OCI-LY7 (cell line): ENCODE results near the gene TM7SF2. TPM values are rescaled to one million over a fixed set of nuclear protein-coding genes. Genes with fewer than 3 reads are reported as not detected.

Experiments
- BruUV-seq: library from RNA; stranded (reverse); fragments of 400-500 nt; replicated peaks from 2 replicates; lab custom pipeline; 2021; lab: Mats Ljungman, UMichigan
- CTCF ChIA-PET: fragments of 300-600 bp; sonication (Branson Sonifier 250); formaldehyde crosslinking; loops from one replicate; lab custom pipeline; 2022; ENCODE audit warnings: antibody characterized with exemption; ENCODE audit not compliant: unreplicated experiment; lab: Charles Lee
- POLR2A ChIA-PET: fragments of 300-600 bp; sonication (Branson Sonifier 250); formaldehyde crosslinking; loops from one replicate; lab custom pipeline; 2022; ENCODE audit warnings: antibody characterized with exemption; lab: Charles Lee
- DNase-seq: peaks from one replicate; pipeline ENCODE4 v3.0.0-alpha.2; 2015; ENCODE audit warnings: low spot score
- H2AFZ ChIP-seq: fragments of 200-600 bp; sonication (generic), shearing (Covaris generic); 2 replicates; pipeline ENCODE4 v1.6.1; 2014; ENCODE audit warnings: mild to moderate bottlenecking, antibody characterized with exemption, low read length, moderate library complexity
- H3K27ac ChIP-seq: fragments of 200-600 bp; sonication (generic); 2 replicates; pipeline ENCODE4 v1.5.1; 2014; ENCODE audit warnings: mixed run types, low read depth, mild to moderate bottlenecking, moderate library complexity, low read length, inconsistent platforms; ENCODE audit not compliant: poor library complexity, severe bottlenecking
- H3K36me3 ChIP-seq: fragments of 200-600 bp; sonication (generic); 2 replicates; pipeline ENCODE4 v1.6.1; 2014; ENCODE audit warnings: mild to moderate bottlenecking, antibody characterized with exemption, low read length, moderate library complexity, mixed read lengths; ENCODE audit not compliant: insufficient read depth
- H3K4me1 ChIP-seq: fragments of 200-600 bp; sonication (generic); 2 replicates; pipeline ENCODE4 v1.5.1; 2014; ENCODE audit warnings: mild to moderate bottlenecking, low read length; ENCODE audit not compliant: insufficient read depth, poor library complexity, severe bottlenecking
- H3K4me2 ChIP-seq: fragments of 200-600 bp; sonication (generic); 2 replicates; pipeline ENCODE4 v1.6.1; 2014; ENCODE audit warnings: mild to moderate bottlenecking, low read length
- H3K4me3 ChIP-seq: fragments of 200-600 bp; sonication (generic); 2 replicates; pipeline ENCODE4 v1.5.1; 2014; ENCODE audit warnings: mild to moderate bottlenecking, low read depth, low read length; ENCODE audit not compliant: poor library complexity, severe bottlenecking
- H3K79me2 ChIP-seq: fragments of 200-600 bp; sonication (generic); 2 replicates; pipeline ENCODE4 v1.6.1; 2016; ENCODE audit warnings: low read depth, mild to moderate bottlenecking, low read length, moderate library complexity, mixed read lengths; ENCODE audit not compliant: insufficient read depth
- H3K9me2 ChIP-seq: fragments of 200-600 bp; sonication (generic); 2 replicates; pipeline ENCODE4 v1.6.1; 2016; ENCODE audit warnings: mild to moderate bottlenecking, low read length, mixed read lengths; ENCODE audit not compliant: insufficient read depth
- H3K9me3 ChIP-seq: fragments of 200-600 bp; sonication (generic); 2 replicates; pipeline ENCODE4 v1.6.1; 2014; ENCODE audit warnings: mild to moderate bottlenecking, mixed run types, low read length, mixed read lengths
- H4K20me1 ChIP-seq: fragments of 200-600 bp; sonication (generic); 2 replicates; pipeline ENCODE4 v1.6.1; 2014; ENCODE audit warnings: mild to moderate bottlenecking, antibody characterized with exemption, low read length, moderate library complexity, mixed read lengths; ENCODE audit not compliant: insufficient read depth
- EZH2phosphoT487 ChIP-seq: fragments of 200-600 bp; sonication (generic); IDR thresholded peaks from 2 replicates; pipeline ENCODE4 v1.6.1; 2018; ENCODE audit warnings: low read depth, borderline replicate concordance, mild to moderate bottlenecking, mixed run types, antibody characterized with exemption, low read length, moderate library complexity, mixed read lengths
- intact Hi-C: fragments of 100-400 bp; cut with micrococcal nuclease; formaldehyde crosslinking; loops from one replicate; pipeline ENCODE4 v1.10.0; 2022; ENCODE audit not compliant: unreplicated experiment
- total RNA-seq, 2 experiments: library from RNA; depleted of rRNA in 1 of 2; stranded (reverse); fragments of >200 nt in 1 of 2; shearing (Covaris generic) in 1 of 2; gene quantifications; 2 replicates each; pipeline ENCODE4 v1.2.3, GENCODE V29; 2014 to 2022
- TF ChIP-seq, protein P1 (sequence below): fragments of 200-600 bp; sonication (generic); conservative IDR thresholded peaks from 2 replicates; pipeline ENCODE4 v1.5.1; 2014; ENCODE audit warnings: mild to moderate bottlenecking, antibody characterized with exemption, low read length, moderate library complexity, mixed read lengths

Gene TM7SF2
- total RNA-seq, 2 experiments from 2014 or later: 25.8 to 54.1 TPM

- TF ChIP-seq, protein P1, sequence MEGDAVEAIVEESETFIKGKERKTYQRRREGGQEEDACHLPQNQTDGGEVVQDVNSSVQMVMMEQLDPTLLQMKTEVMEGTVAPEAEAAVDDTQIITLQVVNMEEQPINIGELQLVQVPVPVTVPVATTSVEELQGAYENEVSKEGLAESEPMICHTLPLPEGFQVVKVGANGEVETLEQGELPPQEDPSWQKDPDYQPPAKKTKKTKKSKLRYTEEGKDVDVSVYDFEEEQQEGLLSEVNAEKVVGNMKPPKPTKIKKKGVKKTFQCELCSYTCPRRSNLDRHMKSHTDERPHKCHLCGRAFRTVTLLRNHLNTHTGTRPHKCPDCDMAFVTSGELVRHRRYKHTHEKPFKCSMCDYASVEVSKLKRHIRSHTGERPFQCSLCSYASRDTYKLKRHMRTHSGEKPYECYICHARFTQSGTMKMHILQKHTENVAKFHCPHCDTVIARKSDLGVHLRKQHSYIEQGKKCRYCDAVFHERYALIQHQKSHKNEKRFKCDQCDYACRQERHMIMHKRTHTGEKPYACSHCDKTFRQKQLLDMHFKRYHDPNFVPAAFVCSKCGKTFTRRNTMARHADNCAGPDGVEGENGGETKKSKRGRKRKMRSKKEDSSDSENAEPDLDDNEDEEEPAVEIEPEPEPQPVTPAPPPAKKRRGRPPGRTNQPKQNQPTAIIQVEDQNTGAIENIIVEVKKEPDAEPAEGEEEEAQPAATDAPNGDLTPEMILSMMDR: no peak
- no peak for TF ChIP-seq EZH2phosphoT487
- peak; percentile 20 for DNase-seq
- intact Hi-C loops: no loop called here
- no peak overlapping the region for H3K4me3 ChIP-seq
- H3K27ac ChIP-seq: no peak overlapping the region
- ChIA-PET CTCF (no interaction called here), POLR2A (no interaction called here)
- no peaks in the 10 kb centered on the region for H3K36me3 ChIP-seq
- H3K9me3 ChIP-seq: no peaks in the 10 kb centered on the region
- H3K79me2 ChIP-seq: no peaks in the 10 kb centered on the region
- BruUV-seq: no TSS peak
- H4K20me1 ChIP-seq: no peaks in the 10 kb centered on the region
- no peaks in the 10 kb centered on the region for H3K9me2 ChIP-seq
- no peak overlapping the region for H2AFZ ChIP-seq
- H3K4me2 ChIP-seq: peak overlapping the region; percentile 33; the same call in 1 of the 2 replicates
- peaks cover 17% of the 10 kb centered on the region for H3K4me1 ChIP-seq
Observed at GRCh38 chr11:65066805-65067291, 44.8 kb upstream of the TM7SF2 start.

DNA sequence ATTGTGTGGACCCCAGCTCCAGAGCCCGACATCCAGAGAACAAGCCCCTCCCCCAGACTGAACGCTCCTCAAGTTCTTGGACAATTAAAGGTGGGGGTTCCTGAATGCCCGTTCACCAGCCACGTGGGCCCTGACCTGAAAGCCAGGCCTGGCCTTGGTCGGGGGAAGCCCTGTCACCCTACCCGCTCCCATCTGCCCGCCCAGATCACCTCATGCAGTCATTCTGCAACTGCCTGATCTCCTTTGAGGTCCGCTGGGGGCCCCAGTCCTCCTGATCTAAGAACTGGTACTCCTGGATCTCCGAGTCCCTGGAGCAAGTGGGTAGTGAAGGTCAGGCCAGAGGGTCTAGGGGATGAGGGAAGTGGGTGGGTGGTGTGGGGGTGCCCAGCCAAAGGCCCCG lies 44.2 kb upstream of the TM7SF2 start:
- intact Hi-C loops: no loop called here
- H3K9me2 ChIP-seq: no peaks in the 10 kb centered on the region
- BruUV-seq: no TSS peak
- H3K9me3 ChIP-seq: no peaks in the 10 kb centered on the region
- ChIA-PET CTCF (no interaction called here), POLR2A (no interaction called here)
- peaks cover 23% of the 10 kb centered on the region for H3K4me1 ChIP-seq
- H2AFZ ChIP-seq: no peak overlapping the region
- no peak for TF ChIP-seq EZH2phosphoT487
- TF ChIP-seq, protein P1: no peak
- no peak overlapping the region for H3K4me2 ChIP-seq
- H3K27ac ChIP-seq: no peak overlapping the region
- no peaks in the 10 kb centered on the region for H3K79me2 ChIP-seq
- H3K4me3 ChIP-seq: no peak overlapping the region
- H4K20me1 ChIP-seq: no peaks in the 10 kb centered on the region
- no peaks in the 10 kb centered on the region for H3K36me3 ChIP-seq
- DNase-seq: no peak

DNA sequence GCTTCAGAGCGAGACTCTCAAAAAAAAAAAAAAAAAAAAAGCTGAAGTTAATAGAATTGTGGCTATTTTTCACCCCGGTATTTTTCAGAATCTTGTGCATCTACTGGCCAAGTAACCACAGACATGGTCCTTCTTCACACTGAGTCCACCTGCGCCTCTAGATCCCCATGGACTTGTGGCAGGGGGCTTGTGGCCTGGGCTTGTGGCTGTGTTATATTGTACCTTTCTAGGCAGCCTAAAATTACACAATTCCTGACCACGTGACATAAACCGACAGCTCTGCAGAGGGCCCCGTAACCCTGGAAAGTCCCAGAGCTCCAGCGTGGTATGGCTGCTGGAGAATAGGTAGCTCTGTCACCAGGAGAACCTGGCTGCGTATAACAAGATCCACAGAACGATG lies 42.5 kb upstream of the TM7SF2 start:
- H4K20me1 ChIP-seq: no peaks in the 10 kb centered on the region
- BruUV-seq: no TSS peak
- ChIA-PET POLR2A (interaction anchor here (0.6 kb wide), 1 partner anchor 244 kb away, joined by 5 read pairs; no protein-coding TSS in a partner anchor), CTCF (no interaction called here)
- no peak for DNase-seq
- H3K4me3 ChIP-seq: no peak overlapping the region
- no peak overlapping the region for H3K4me2 ChIP-seq
- no peaks in the 10 kb centered on the region for H3K9me2 ChIP-seq
- H3K27ac ChIP-seq: no peak overlapping the region
- H3K9me3 ChIP-seq: no peaks in the 10 kb centered on the region
- H3K4me1 ChIP-seq: peaks cover 26% of the 10 kb centered on the region
- intact Hi-C loops: no loop called here
- H2AFZ ChIP-seq: no peak overlapping the region
- H3K36me3 ChIP-seq: peaks cover 2% of the 10 kb centered on the region
- no peaks in the 10 kb centered on the region for H3K79me2 ChIP-seq
- TF ChIP-seq, protein P1: no peak
- TF ChIP-seq EZH2phosphoT487: no peak
